ENCODE results near the gene PIWIL1. TPM values are rescaled to one million over a fixed set of nuclear protein-coding genes. Genes with fewer than 3 reads are reported as not detected.
A peak's percentile ranks its signal among the peaks of the same experiment; 100 is the strongest.

PIWIL1 gene
- total RNA-seq, 1 donor from 2014 or later, result not detected

DNA sequence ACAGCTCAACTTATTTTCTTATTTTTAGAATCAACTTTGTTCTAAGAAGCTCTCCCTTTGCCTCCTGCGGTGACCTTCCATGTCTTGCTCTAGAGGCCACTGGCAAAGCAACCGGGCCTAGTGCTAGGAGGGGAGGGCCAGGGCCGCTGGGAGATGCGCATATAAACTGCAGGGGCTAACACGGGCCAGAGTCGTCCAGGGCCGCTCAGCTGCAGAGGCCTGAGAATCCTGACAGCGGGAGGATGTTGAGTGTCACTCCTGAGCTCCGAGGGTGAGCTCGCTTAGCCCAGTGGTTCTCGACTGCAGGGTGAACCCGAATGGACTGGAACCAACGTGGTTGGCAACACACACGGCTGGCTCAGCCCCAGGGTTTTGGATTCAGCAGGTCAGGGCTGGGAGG, 6.5 kb upstream of the PIWIL1 start:
- Mint-ChIP-seq H3K4me3 (no peak overlapping the region), H3K9me3 (no peaks in the 10 kb centered on the region), H3K36me3 (ENCODE audit: low read depth) (no peaks in the 10 kb centered on the region), H3K4me1 (no peaks in the 10 kb centered on the region), H3K27me3 (ENCODE audit: low read depth) (peaks cover 35% of the 10 kb centered on the region), H3K27ac (ENCODE audit: unreplicated experiment) (no peak overlapping the region)
- DNase-seq (ENCODE audit: low read depth, low spot score), result no peak
- TF ChIP-seq CTCF (conservative IDR thresholded peaks at IDR 0.05), result no peak

- H3K9me3 Mint-ChIP-seq, result no peaks in the 10 kb centered on the region
- H3K36me3 Mint-ChIP-seq (ENCODE audit: low read depth), result no peaks in the 10 kb centered on the region
- peaks cover 23% of the 10 kb centered on the region for H3K27me3 Mint-ChIP-seq (ENCODE audit: low read depth)
- no peak for DNase-seq (ENCODE audit: low read depth, low spot score)
- H3K27ac Mint-ChIP-seq (ENCODE audit: unreplicated experiment), result no peak overlapping the region
- H3K4me1 Mint-ChIP-seq, result no peaks in the 10 kb centered on the region
- H3K4me3 Mint-ChIP-seq, result no peak overlapping the region
- peak; percentile 31 for TF ChIP-seq CTCF (conservative IDR thresholded peaks at IDR 0.05)
Observed at GRCh38 chr12:130333341-130333740, 4.3 kb upstream of the PIWIL1 start.

GRCh38 chr12:130334399-130334798, 3.3 kb upstream of the PIWIL1 start:
- TF ChIP-seq CTCF (conservative IDR thresholded peaks at IDR 0.05), result no peak
- Mint-ChIP-seq H3K27me3 (ENCODE audit: low read depth) (peaks cover 18% of the 10 kb centered on the region), H3K9me3 (no peaks in the 10 kb centered on the region), H3K36me3 (ENCODE audit: low read depth) (no peaks in the 10 kb centered on the region), H3K4me3 (no peak overlapping the region), H3K27ac (ENCODE audit: unreplicated experiment) (no peak overlapping the region), H3K4me1 (no peaks in the 10 kb centered on the region)
- no peak for DNase-seq (ENCODE audit: low read depth, low spot score)

GRCh38 chr12:130334937-130335336, 2.8 kb upstream of the PIWIL1 start:
- TF ChIP-seq CTCF (conservative IDR thresholded peaks at IDR 0.05), result no peak
- no peak for DNase-seq (ENCODE audit: low read depth, low spot score)
- no peaks in the 10 kb centered on the region for H3K9me3 Mint-ChIP-seq
- H3K4me1 Mint-ChIP-seq, result no peaks in the 10 kb centered on the region
- peaks cover 18% of the 10 kb centered on the region for H3K27me3 Mint-ChIP-seq (ENCODE audit: low read depth)
- H3K27ac Mint-ChIP-seq (ENCODE audit: unreplicated experiment), result no peak overlapping the region
- H3K36me3 Mint-ChIP-seq (ENCODE audit: low read depth), result no peaks in the 10 kb centered on the region
- no peak overlapping the region for H3K4me3 Mint-ChIP-seq

DNA sequence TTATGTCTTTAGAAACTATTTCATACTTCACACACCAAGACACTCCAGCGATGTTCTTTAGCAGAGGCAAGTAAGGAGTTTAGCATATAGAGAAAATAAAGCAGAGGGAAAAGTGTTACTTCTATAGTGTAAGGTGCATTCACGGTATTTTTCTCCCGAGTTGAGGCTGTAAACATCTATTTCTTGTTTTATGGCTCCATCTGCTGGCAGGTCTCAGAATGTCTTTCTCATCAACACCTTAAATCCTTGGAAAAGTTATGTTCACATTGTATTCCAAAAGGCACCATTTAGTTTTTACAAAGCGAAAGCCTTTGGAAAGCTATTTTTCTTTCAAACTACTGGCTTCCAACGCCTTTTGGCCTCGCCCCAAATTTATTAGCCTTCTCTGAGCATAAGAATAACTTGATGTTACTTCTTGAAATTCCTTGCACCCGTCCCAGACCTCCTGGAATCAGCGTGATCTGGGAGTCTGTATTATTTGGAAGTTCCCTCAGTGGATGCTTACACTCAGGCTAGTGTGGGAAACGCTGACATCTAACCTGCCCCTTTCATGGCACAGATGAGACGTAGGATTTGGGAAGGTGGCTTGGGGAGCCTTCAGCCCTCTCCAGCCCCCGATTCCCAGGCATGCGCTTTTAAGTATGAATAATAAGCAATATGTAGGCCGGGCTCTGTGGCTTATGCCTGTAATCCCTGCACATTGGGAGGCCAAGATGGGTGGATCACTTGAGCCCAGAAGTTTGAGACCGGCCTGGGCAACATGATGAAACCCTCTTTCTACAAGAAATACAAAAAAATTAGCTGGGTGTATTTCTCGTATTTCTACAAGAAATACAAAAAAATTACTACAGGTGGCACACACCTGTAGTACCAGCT, 1.9 kb upstream of the PIWIL1 start:
- Mint-ChIP-seq H3K27ac (ENCODE audit: unreplicated experiment) (no peak overlapping the region), H3K4me1 (no peaks in the 10 kb centered on the region), H3K9me3 (no peaks in the 10 kb centered on the region), H3K27me3 (ENCODE audit: low read depth) (peaks cover 20% of the 10 kb centered on the region), H3K36me3 (ENCODE audit: low read depth) (no peaks in the 10 kb centered on the region), H3K4me3 (no peak overlapping the region)
- peak; percentile 87 for TF ChIP-seq CTCF (conservative IDR thresholded peaks at IDR 0.05)
- peak; percentile 63 for DNase-seq (ENCODE audit: low read depth, low spot score)
